ENCODE measurements around the gene PSAP. TPM values are rescaled to one million over a fixed set of nuclear protein-coding genes. Genes with fewer than 3 reads are reported as not detected.

PSAP gene
- total RNA-seq = 610 and 907 TPM in 2 replicates

GRCh38 chr10:71850743-71851464 lies at the start of gene PSAP:
Gene PSAP (minus strand): TSS chr10:71851251. CDS start chr10:71851221, 30 bp downstream.

GRCh38 chr10:71773221-71773971 lies 77.7 kb downstream of the PSAP start, which contains the start of gene VSIR:
Gene VSIR (minus strand): TSS chr10:71773520. CDS start chr10:71773439, 81 bp downstream.

Other genes starting within 250 kb of the PSAP start
- not detected in 2 replicates for gene C10orf105, start 131.5 kb downstream of the PSAP start, total RNA-seq
- 8.3 and 16.3 TPM in 2 replicates for gene VSIR, start 77.7 kb downstream of the PSAP start, total RNA-seq
- 10.0 and 16.8 TPM in 2 replicates for gene CHST3, start 113.1 kb upstream of the PSAP start, total RNA-seq
- gene SPOCK2, start 237.3 kb upstream of the PSAP start, total RNA-seq = 0.18 and 0.28 TPM in 2 replicates

Data from endothelial cell of coronary artery (primary cell).